A673 (cell line): Measurements from ENCODE around the gene SLX9.

Experiments
- CTCF ChIP-seq: fragments of 300-800, 200-600 bp; sonication (generic); conservative IDR thresholded peaks from 2 replicates; pipeline ENCODE4 v1.5.1; 2017; ENCODE audit warnings: low read depth, mild to moderate bottlenecking, antibody characterized with exemption, low read length, moderate library complexity, mixed read lengths
- EZH2 ChIP-seq: fragments of 200-600 bp; sonication (generic); IDR thresholded peaks from 2 replicates; pipeline ENCODE4 v1.6.1; 2017; ENCODE audit warnings: borderline replicate concordance, low read depth, mild to moderate bottlenecking, mixed read lengths, antibody characterized with exemption, low read length; ENCODE audit not compliant: poor library complexity, severe bottlenecking

- TF ChIP-seq EZH2 (no peak), CTCF (no peak)
Observed at GRCh38 chr21:44924606-44925377, 15.0 kb upstream of the SLX9 start.
